HEK293 (cell line): Measurements from ENCODE around the gene ARHGDIG.

Experiments used
- CTCF ChIA-PET: fragments of 350-600 bp; formaldehyde crosslinking; extraction: SDS; loops from one replicate; lab custom pipeline; 2021; ENCODE audit warnings: antibody characterized with exemption; lab: Yijun Ruan, JAX
- POLR2A ChIA-PET: fragments of 300-600 bp; formaldehyde crosslinking; extraction: SDS; loops from one replicate; lab custom pipeline; 2020; ENCODE audit warnings: antibody characterized with exemption, inconsistent platforms; lab: Yijun Ruan, JAX
- H3K27ac ChIP-seq: fragments of 200-500 bp; sonication (Bioruptor generic); 2 replicates; pipeline ENCODE4 v1.5.1; 2014; ENCODE audit warnings: low read depth, low read length, control low read depth, inconsistent platforms; ENCODE audit errors: extremely low read depth
- H3K36me3 ChIP-seq, 2 experiments: fragments of 200-500 bp in 1 of 2; sonication (Bioruptor generic) in 1 of 2; 1 replicate in 1 of 2; 2 replicates in 1 of 2; pipeline ENCODE4 v1.5.1; 2014 to 2017; ENCODE audit warnings: inconsistent platforms in 2 of 2, low read length in 2 of 2; ENCODE audit not compliant: control insufficient read depth in 2 of 2, insufficient read depth in 1 of 2
- H3K4me1 ChIP-seq: fragments of 200-500 bp; sonication (Bioruptor generic); 2 replicates; pipeline ENCODE4 v1.5.1; 2014; ENCODE audit warnings: mild to moderate bottlenecking, low read length, inconsistent platforms; ENCODE audit not compliant: control insufficient read depth, insufficient read depth
- H3K4me3 ChIP-seq: 2 replicates; pipeline ENCODE4 v1.5.1; 2011; ENCODE audit warnings: low read depth, mild to moderate bottlenecking, control low read depth, low read length, moderate library complexity
- H3K9me3 ChIP-seq: fragments of 200-500 bp; sonication (Bioruptor generic); 2 replicates; pipeline ENCODE4 v1.5.1; 2014; ENCODE audit warnings: low read depth, low read length, inconsistent platforms; ENCODE audit not compliant: control insufficient read depth, insufficient read depth
- FEZF1 ChIP-seq: fragments of 450-650 bp; formaldehyde crosslinking; IDR thresholded peaks from 2 replicates; pipeline ENCODE4 v1.5.1; 2016; ENCODE audit warnings: missing biosample characterization, missing genetic modification characterization
- GFI1B ChIP-seq: fragments of 450-650 bp; formaldehyde crosslinking; IDR thresholded peaks from 2 replicates; pipeline ENCODE4 v1.5.1; 2016; ENCODE audit warnings: missing biosample characterization, missing genetic modification characterization
- GLI2 ChIP-seq: fragments of 450-650 bp; formaldehyde crosslinking; IDR thresholded peaks from 2 replicates; pipeline ENCODE4; 2017; ENCODE audit warnings: missing biosample characterization, missing genetic modification characterization, low read depth, borderline replicate concordance
- GLI4 ChIP-seq: fragments of 450-650 bp; formaldehyde crosslinking; IDR thresholded peaks from 2 replicates; pipeline ENCODE4 v1.5.1; 2016; ENCODE audit warnings: missing biosample characterization, missing genetic modification characterization
- HOXA7 ChIP-seq: sonication (generic); formaldehyde crosslinking; IDR thresholded peaks from 2 replicates; pipeline ENCODE4 v1.8.1; 2022; ENCODE audit warnings: missing genetic modification reagents, borderline replicate concordance
- INSM2 ChIP-seq: fragments of 450-650 bp; formaldehyde crosslinking; IDR thresholded peaks from 2 replicates; pipeline ENCODE4 v1.5.1; 2016; ENCODE audit warnings: missing biosample characterization, missing genetic modification characterization
- KLF10 ChIP-seq: fragments of 450-650 bp; IDR thresholded peaks from 2 replicates; pipeline ENCODE4 v1.5.1; 2018; ENCODE audit warnings: missing biosample characterization, mild to moderate bottlenecking, missing genetic modification characterization
- MEIS1 ChIP-seq: sonication (generic); formaldehyde crosslinking; IDR thresholded peaks from 2 replicates; pipeline ENCODE4 v1.8.1; 2022; ENCODE audit warnings: missing genetic modification reagents, mild to moderate bottlenecking, borderline replicate concordance
- ZFP41 ChIP-seq: fragments of 450-650 bp; formaldehyde crosslinking; IDR thresholded peaks from 2 replicates; pipeline ENCODE4 v1.5.1; 2016; ENCODE audit warnings: missing biosample characterization, missing genetic modification characterization, borderline replicate concordance
- ZNF112 ChIP-seq: fragments of 450-650 bp; formaldehyde crosslinking; IDR thresholded peaks from 2 replicates; pipeline ENCODE4 v1.5.0; 2017; ENCODE audit warnings: missing biosample characterization, missing genetic modification characterization
- ZNF132 ChIP-seq: fragments of 450-650 bp; formaldehyde crosslinking; IDR thresholded peaks from 2 replicates; pipeline ENCODE4 v1.5.1; 2017; ENCODE audit warnings: missing biosample characterization, missing genetic modification characterization, borderline replicate concordance
- ZNF155 ChIP-seq: fragments of 450-650 bp; formaldehyde crosslinking; IDR thresholded peaks from 2 replicates; pipeline ENCODE4 v1.5.1; 2016; ENCODE audit warnings: missing biosample characterization, missing genetic modification characterization
- ZNF239 ChIP-seq: fragments of 450-650 bp; formaldehyde crosslinking; IDR thresholded peaks from 2 replicates; pipeline ENCODE4 v1.5.1; 2016; ENCODE audit warnings: missing biosample characterization, missing genetic modification characterization
- ZNF26 ChIP-seq: fragments of 450-650 bp; formaldehyde crosslinking; IDR thresholded peaks from 2 replicates; pipeline ENCODE4 v1.5.1; 2016; ENCODE audit warnings: missing biosample characterization, missing genetic modification characterization
- ZNF404 ChIP-seq: fragments of 450-650 bp; formaldehyde crosslinking; IDR thresholded peaks from 2 replicates; pipeline ENCODE4 v1.5.1; 2017; ENCODE audit warnings: missing biosample characterization, missing genetic modification characterization
- ZNF433 ChIP-seq: fragments of 450-650 bp; formaldehyde crosslinking; IDR thresholded peaks from 2 replicates; pipeline ENCODE4 v1.5.1; 2016; ENCODE audit warnings: missing biosample characterization, missing genetic modification characterization, low read depth
- ZNF530 ChIP-seq: fragments of 450-650 bp; formaldehyde crosslinking; IDR thresholded peaks from 2 replicates; pipeline ENCODE4 v1.5.1; 2016; ENCODE audit warnings: low read depth, missing biosample characterization, missing genetic modification characterization
- ZNF580 ChIP-seq: fragments of 450-650 bp; formaldehyde crosslinking; IDR thresholded peaks from 2 replicates; pipeline ENCODE4 v1.5.1; 2016; ENCODE audit warnings: missing biosample characterization, missing genetic modification characterization
- ZNF610 ChIP-seq: fragments of 450-650 bp; formaldehyde crosslinking; IDR thresholded peaks from 2 replicates; pipeline ENCODE4 v1.5.1; 2016; ENCODE audit warnings: missing biosample characterization, missing genetic modification characterization, borderline replicate concordance
- ZNF629 ChIP-seq: fragments of 450-650 bp; formaldehyde crosslinking; IDR thresholded peaks from 2 replicates; pipeline ENCODE4 v1.5.1; 2017; ENCODE audit warnings: missing biosample characterization, missing genetic modification characterization
- ZNF660 ChIP-seq: fragments of 450-650 bp; IDR thresholded peaks from 2 replicates; pipeline ENCODE4 v1.5.1; 2018; ENCODE audit warnings: missing biosample characterization, mild to moderate bottlenecking, missing genetic modification characterization
- ZNF664 ChIP-seq: fragments of 450-650 bp; formaldehyde crosslinking; IDR thresholded peaks from 2 replicates; pipeline ENCODE4 v1.5.1; 2016; ENCODE audit warnings: missing biosample characterization, missing genetic modification characterization
- ZNF837 ChIP-seq: fragments of 450-650 bp; formaldehyde crosslinking; IDR thresholded peaks from 2 replicates; pipeline ENCODE4 v1.5.1; 2016; ENCODE audit warnings: missing biosample characterization, missing genetic modification characterization

Gene ARHGDIG

GRCh38 chr16:259226-259625 is 21.2 kb upstream of the ARHGDIG start:
- ChIA-PET CTCF (no interaction called here), POLR2A (no interaction called here)
- peaks cover 5 to 66% of the 10 kb centered on the region in 2 experiments; a peak in 2 of 3 replicates for H3K36me3 ChIP-seq

GRCh38 chr16:259814-260253 is 20.6 kb upstream of the ARHGDIG start:
- H3K4me1 ChIP-seq = no peaks in the 10 kb centered on the region
- H3K4me3 ChIP-seq = no peak overlapping the region
- ChIA-PET POLR2A (no interaction called here), CTCF (no interaction called here)
- H3K9me3 ChIP-seq = no peaks in the 10 kb centered on the region
- no peak overlapping the region for H3K27ac ChIP-seq
- TF ChIP-seq HOXA7 (CRISPR knock-in tag) (no peak), KLF10 (tag by site-specific recombination) (no peak), ZNF530 (no peak), ZNF664 (tag by site-specific recombination) (no peak), ZNF404 (tag by site-specific recombination) (no peak), ZNF580 (no peak), ZNF112 (tag by site-specific recombination) (no peak), ZFP41 (tag by site-specific recombination) (no peak), ZNF26 (tag by site-specific recombination) (no peak), INSM2 (no peak), ZNF837 (tag by site-specific recombination) (no peak), ZNF239 (tag by site-specific recombination) (no peak)
- H3K36me3 ChIP-seq = peaks cover 1 to 65% of the 10 kb centered on the region in 2 experiments; a peak in 2 of 3 replicates

More at GRCh38 chr16:259226-259625, 21.2 kb upstream of the ARHGDIG start:
- Histone ChIP-seq H3K27ac (no peak overlapping the region), H3K4me1 (no peaks in the 10 kb centered on the region), H3K4me3 (no peak overlapping the region), H3K9me3 (no peaks in the 10 kb centered on the region)
- TF ChIP-seq ZNF433 (tag by site-specific recombination) (no peak), GLI2 (no peak), GLI4 (tag by site-specific recombination) (no peak), GFI1B (tag by site-specific recombination) (no peak), ZNF660 (no peak), ZNF132 (tag by site-specific recombination) (no peak), ZNF610 (tag by site-specific recombination) (no peak), ZNF155 (tag by site-specific recombination) (no peak), MEIS1 (CRISPR knock-in tag) (no peak), FEZF1 (tag by site-specific recombination) (no peak), ZNF629 (tag by site-specific recombination) (no peak)
